DND-41 (cell line): ENCODE data around the gene KRT7.

Experiments
- ATAC-seq: fragments of 200-7000 bp; cut with Tn5 transposase; 3 replicates; pipeline ENCODE4 v1.9.1; 2021; ENCODE audit warnings: low read depth; ENCODE audit not compliant: insufficient read depth
- DNase-seq: peaks from one replicate; pipeline ENCODE4 v3.0.0-alpha.2; 2020
- H2AFZ ChIP-seq: 2 replicates; pipeline ENCODE4 v1.6.0; 2012; ENCODE audit warnings: low read depth, low read length
- H3K27ac ChIP-seq: 2 replicates; pipeline ENCODE4 v1.5.1; 2012; ENCODE audit warnings: low read length, inconsistent platforms
- H3K27me3 ChIP-seq: fragments of 200-600 bp; sonication (generic); 2 replicates; pipeline ENCODE4 v1.6.0; 2012; ENCODE audit warnings: low read length, mild to moderate bottlenecking, inconsistent platforms; ENCODE audit not compliant: insufficient read depth, poor library complexity
- H3K36me3 ChIP-seq: 2 replicates; pipeline ENCODE4 v1.5.1; 2012; ENCODE audit warnings: low read length, inconsistent platforms; ENCODE audit not compliant: insufficient read depth
- H3K4me1 ChIP-seq: 2 replicates; pipeline ENCODE4 v1.5.1; 2012; ENCODE audit warnings: mild to moderate bottlenecking, low read length; ENCODE audit not compliant: insufficient read depth
- H3K4me2 ChIP-seq: 2 replicates; pipeline ENCODE4 v1.6.0; 2012; ENCODE audit warnings: mild to moderate bottlenecking, moderate library complexity, low read length, inconsistent platforms; ENCODE audit not compliant: insufficient read depth
- H3K4me3 ChIP-seq, 2 experiments: fragments of 200-600 bp in 1 of 2; shearing (Covaris generic) in 1 of 2; 2 replicates each; pipeline ENCODE4 v1.5.1; 2012 to 2016; ENCODE audit warnings: inconsistent platforms in 2 of 2, low read length in 2 of 2, mild to moderate bottlenecking in 2 of 2, low read depth in 1 of 2, moderate library complexity in 1 of 2
- H3K79me2 ChIP-seq: 2 replicates; pipeline ENCODE4 v1.6.0; 2012; ENCODE audit warnings: low read length, inconsistent platforms; ENCODE audit not compliant: insufficient read depth
- H3K9ac ChIP-seq: 2 replicates; pipeline ENCODE4 v1.6.0; 2012; ENCODE audit warnings: low read depth, mild to moderate bottlenecking, inconsistent platforms, low read length, moderate library complexity
- H3K9me3 ChIP-seq: 2 replicates; pipeline ENCODE4 v1.5.1; 2012; ENCODE audit warnings: low read length, moderate library complexity, mild to moderate bottlenecking, inconsistent platforms; ENCODE audit not compliant: insufficient read depth, severe bottlenecking
- H4K20me1 ChIP-seq: 2 replicates; pipeline ENCODE4 v1.6.0; 2012; ENCODE audit warnings: low read length; ENCODE audit not compliant: insufficient read depth
- CTCF ChIP-seq: IDR thresholded peaks from 2 replicates; pipeline ENCODE4 v1.5.1; 2012; ENCODE audit warnings: borderline replicate concordance, low read length, moderate library complexity, mild to moderate bottlenecking; ENCODE audit not compliant: poor library complexity, severe bottlenecking; ENCODE audit errors: extremely low read depth
- EZH2 ChIP-seq: IDR thresholded peaks from 3 replicates; pipeline ENCODE4 v1.6.1; 2012; ENCODE audit warnings: borderline replicate concordance, low read depth, mild to moderate bottlenecking, moderate library complexity, low read length, inconsistent platforms; ENCODE audit not compliant: severe bottlenecking

The KRT7 gene

GRCh38 chr12:52252728-52253343 is 19.8 kb downstream of the KRT7 start:
- Histone ChIP-seq H3K9me3 (no peaks in the 10 kb centered on the region), H3K27ac (no peak overlapping the region), H2AFZ (no peak overlapping the region), H3K36me3 (no peaks in the 10 kb centered on the region), H3K4me2 (no peak overlapping the region), H3K9ac (no peak overlapping the region), H3K79me2 (no peaks in the 10 kb centered on the region), H4K20me1 (no peaks in the 10 kb centered on the region), H3K27me3 (no peaks in the 10 kb centered on the region), H3K4me3 (no peak overlapping the region), H3K4me1 (no peaks in the 10 kb centered on the region)
- TF ChIP-seq EZH2, result no peak
- no peak for TF ChIP-seq CTCF
- no peak for ATAC-seq
- no peak for DNase-seq

GRCh38 chr12:52253391-52254179 is 20.5 kb downstream of the KRT7 start:
- Histone ChIP-seq H3K27me3 (no peaks in the 10 kb centered on the region), H3K4me3 (no peak overlapping the region), H3K4me2 (no peak overlapping the region), H2AFZ (no peak overlapping the region), H3K9me3 (no peaks in the 10 kb centered on the region), H3K27ac (no peak overlapping the region), H3K9ac (no peak overlapping the region), H4K20me1 (no peaks in the 10 kb centered on the region), H3K36me3 (no peaks in the 10 kb centered on the region), H3K4me1 (no peaks in the 10 kb centered on the region), H3K79me2 (no peaks in the 10 kb centered on the region)
- ATAC-seq (no peak), DNase-seq (no peak)
- no peak for TF ChIP-seq CTCF
- TF ChIP-seq EZH2, result no peak

- DNase-seq, result no peak
- no peaks in the 10 kb centered on the region for H4K20me1 ChIP-seq
- no peaks in the 10 kb centered on the region for H3K4me1 ChIP-seq
- ATAC-seq, result no peak
- H3K79me2 ChIP-seq, result no peaks in the 10 kb centered on the region
- H3K36me3 ChIP-seq, result no peaks in the 10 kb centered on the region
- H3K27ac ChIP-seq, result no peak overlapping the region
- no peak overlapping the region for H3K4me3 ChIP-seq
- no peak for TF ChIP-seq CTCF
- TF ChIP-seq EZH2, result no peak
- H3K9me3 ChIP-seq, result no peaks in the 10 kb centered on the region
- H2AFZ ChIP-seq, result no peak overlapping the region
- H3K4me2 ChIP-seq, result no peak overlapping the region
- H3K9ac ChIP-seq, result no peak overlapping the region
- H3K27me3 ChIP-seq, result no peaks in the 10 kb centered on the region
These were observed 21.3 kb downstream of the KRT7 start for GRCh38 chr12:52254180-52254964.
